ENCODE data around the gene PIH1D1.

PIH1D1 gene

GRCh38 chr19:49418511-49418910, 33.1 kb downstream of the PIH1D1 start:
- Histone ChIP-seq H3K27ac (ENCODE audit: extremely low read depth, low read depth, low read length) (no peak overlapping the region), H3K36me3 (ENCODE audit: control insufficient read depth in 2 of 2, insufficient read depth in 1 of 2, low read length in 2 of 2) (no peaks in the 10 kb centered on the region), H3K4me3 (ENCODE audit: low read depth, low read length) (no peak overlapping the region), H3K4me1 (ENCODE audit: control insufficient read depth, insufficient read depth, low read length) (peaks cover 5% of the 10 kb centered on the region), H3K9me3 (ENCODE audit: control insufficient read depth, insufficient read depth, low read depth, low read length) (no peaks in the 10 kb centered on the region)
- TF ChIP-seq PBX3 (CRISPR knock-in tag; IDR thresholded peaks at IDR 0.05) (no peak), ZBTB11 (tag by site-specific recombination; conservative IDR thresholded peaks at IDR 0.05; ENCODE audit: low read depth) (no peak), ZNF350 (tag by site-specific recombination; IDR thresholded peaks at IDR 0.05) (no peak), ZNF335 (tag by site-specific recombination; conservative IDR thresholded peaks at IDR 0.05) (no peak), ZNF223 (tag by site-specific recombination; IDR thresholded peaks at IDR 0.05) (no peak), ZNF677 (tag by site-specific recombination; IDR thresholded peaks at IDR 0.05) (no peak), PRDM4 (tag by site-specific recombination; IDR thresholded peaks at IDR 0.05) (no peak)
- POLR2A ChIA-PET = interaction anchor here (0.7 kb wide), 1 partner anchor 799 kb away, joined by 3 read pairs; the partner anchor contains the start of genes RPL18 and SPHK2
- CTCF ChIA-PET = interaction anchor here (0.5 to 4.5 kb wide), 6 partner anchors 7 to 55 kb away, joined by 3 to 28 read pairs (median 4); no protein-coding TSS in a partner anchor

GRCh38 chr19:49417088-49417487, 34.5 kb downstream of the PIH1D1 start:
- ChIA-PET POLR2A (interaction anchor here (0.5 to 0.7 kb wide), 2 partner anchors 36 to 48 kb away, joined by 3 read pairs; partner anchors contain the start of gene ALDH16A1), CTCF (interaction anchor here (0.6 to 1.8 kb wide), 7 partner anchors 10 to 192 kb away, joined by 3 to 5 read pairs (median 3); no protein-coding TSS in a partner anchor)

More at GRCh38 chr19:49417088-49417487, 34.5 kb downstream of the PIH1D1 start:
- no peaks in the 10 kb centered on the region for H3K9me3 ChIP-seq (ENCODE audit: control insufficient read depth, insufficient read depth, low read depth, low read length)
- H3K4me3 ChIP-seq (ENCODE audit: low read depth, low read length) = no peak overlapping the region
- no peak overlapping the region for H3K27ac ChIP-seq (ENCODE audit: extremely low read depth, low read depth, low read length)
- TF ChIP-seq ZNF843 (tag by site-specific recombination; IDR thresholded peaks at IDR 0.05) = no peak
- no peak for TF ChIP-seq ZNF157 (tag by site-specific recombination; IDR thresholded peaks at IDR 0.05)
- no peak for TF ChIP-seq RBAK (tag by site-specific recombination; IDR thresholded peaks at IDR 0.05)
- no peak for TF ChIP-seq ZNF585B (tag by site-specific recombination; IDR thresholded peaks at IDR 0.05)
- TF ChIP-seq ZNF837 (tag by site-specific recombination; IDR thresholded peaks at IDR 0.05) = no peak
- TF ChIP-seq ZNF362 (tag by site-specific recombination; IDR thresholded peaks at IDR 0.05) = no peak
- no peak for TF ChIP-seq ZNF529 (tag by site-specific recombination; IDR thresholded peaks at IDR 0.05; ENCODE audit: insufficient replicate concordance)
- no peak for TF ChIP-seq KLF10 (tag by site-specific recombination; IDR thresholded peaks at IDR 0.05)
- no peak for TF ChIP-seq ZNF23 (tag by site-specific recombination; IDR thresholded peaks at IDR 0.05; ENCODE audit: borderline replicate concordance)
- TF ChIP-seq ZNF112 (tag by site-specific recombination; IDR thresholded peaks at IDR 0.05) = no peak
- TF ChIP-seq SP3 (tag by site-specific recombination; IDR thresholded peaks at IDR 0.05) = no peak
- TF ChIP-seq PRDM6 (tag by site-specific recombination; IDR thresholded peaks at IDR 0.05) = no peak
- TF ChIP-seq ZNF530 (tag by site-specific recombination; IDR thresholded peaks at IDR 0.05; ENCODE audit: low read depth) = no peak
- no peak for TF ChIP-seq SP7 (tag by site-specific recombination; IDR thresholded peaks at IDR 0.05)
- TF ChIP-seq ZFP41 (tag by site-specific recombination; IDR thresholded peaks at IDR 0.05; ENCODE audit: borderline replicate concordance) = no peak
- no peaks in the 10 kb centered on the region for H3K36me3 ChIP-seq (ENCODE audit: control insufficient read depth in 2 of 2, insufficient read depth in 1 of 2, low read length in 2 of 2)
- H3K4me1 ChIP-seq (ENCODE audit: control insufficient read depth, insufficient read depth, low read length) = no peaks in the 10 kb centered on the region
